ENCODE data around the gene LMNTD2.
"Not testable (repeated sequence)": the region's sequence is repeated elsewhere in the genome, so short reads cannot be mapped to it uniquely, and the experiment has no call there.

The LMNTD2 gene

GRCh38 chr11:532986-533585 is 27.5 kb downstream of the LMNTD2 start:
- no peak for DNase-seq (ENCODE audit: low read depth)

DNA sequence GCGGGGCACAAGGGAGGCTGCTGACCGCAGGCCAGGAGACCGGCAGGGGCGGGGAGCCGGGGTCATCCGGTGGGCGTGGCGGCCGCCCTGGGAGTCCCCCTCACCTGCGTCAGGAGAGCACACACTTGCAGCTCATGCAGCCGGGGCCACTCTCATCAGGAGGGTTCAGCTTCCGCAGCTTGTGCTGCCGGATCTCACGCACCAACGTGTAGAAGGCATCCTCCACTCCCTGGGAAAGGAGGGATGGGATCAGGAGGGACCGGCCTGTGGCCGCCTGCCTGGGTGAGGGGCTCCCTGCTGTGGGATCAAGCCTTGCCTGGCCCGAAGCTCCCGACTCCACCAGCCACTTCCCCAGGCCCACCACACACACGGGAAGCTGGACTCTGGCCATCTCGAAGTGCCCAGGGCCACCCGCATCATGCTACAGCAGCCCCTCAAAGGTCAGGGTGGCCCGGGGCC is 28.0 kb downstream of the LMNTD2 start:
- no peak for DNase-seq (ENCODE audit: low read depth)

- no peak for DNase-seq (ENCODE audit: low read depth)
These were observed 28.5 kb downstream of the LMNTD2 start for GRCh38 chr11:531919-532526.

- DNase-seq (ENCODE audit: low read depth): no peak
These were observed 29.3 kb downstream of the LMNTD2 start for GRCh38 chr11:530960-531831.

GRCh38 chr11:529728-530411 is 30.7 kb downstream of the LMNTD2 start:
- no peak for DNase-seq (ENCODE audit: low read depth)

- no peak for DNase-seq (ENCODE audit: low read depth)
These were observed 31.5 kb downstream of the LMNTD2 start for GRCh38 chr11:528815-529727.

DNA sequence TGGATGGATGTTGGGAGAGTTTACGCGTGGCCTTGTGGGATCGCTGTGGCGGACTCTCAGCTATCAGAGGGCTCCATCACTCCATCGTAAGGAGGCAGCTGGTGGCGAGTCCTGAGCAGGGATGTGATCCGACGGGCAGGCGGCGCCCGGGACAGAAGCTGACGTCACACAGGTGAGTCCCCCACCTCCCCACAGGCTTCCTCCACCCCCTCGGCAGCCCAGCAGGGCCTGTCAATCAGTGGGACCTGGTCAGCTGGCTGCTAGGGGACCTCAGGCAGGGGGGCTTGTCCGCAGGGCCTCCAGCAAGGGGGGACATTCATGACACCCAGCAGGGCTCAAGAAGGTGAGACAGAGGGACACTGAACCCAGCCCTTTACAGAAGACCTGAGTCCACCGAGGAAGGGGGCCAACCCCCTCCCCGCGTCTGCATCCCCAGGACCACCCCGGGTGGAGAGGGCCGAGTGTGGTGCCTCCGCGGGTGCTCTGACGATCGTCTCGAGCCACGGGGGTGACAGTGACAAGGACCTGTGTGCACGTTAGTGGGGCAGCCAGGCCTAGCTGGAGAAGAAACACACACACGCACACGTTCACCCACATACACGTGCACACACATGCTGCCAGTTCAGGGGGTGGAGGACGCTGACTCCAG is 32.2 kb downstream of the LMNTD2 start:
- no peak for DNase-seq (ENCODE audit: low read depth)

DNA sequence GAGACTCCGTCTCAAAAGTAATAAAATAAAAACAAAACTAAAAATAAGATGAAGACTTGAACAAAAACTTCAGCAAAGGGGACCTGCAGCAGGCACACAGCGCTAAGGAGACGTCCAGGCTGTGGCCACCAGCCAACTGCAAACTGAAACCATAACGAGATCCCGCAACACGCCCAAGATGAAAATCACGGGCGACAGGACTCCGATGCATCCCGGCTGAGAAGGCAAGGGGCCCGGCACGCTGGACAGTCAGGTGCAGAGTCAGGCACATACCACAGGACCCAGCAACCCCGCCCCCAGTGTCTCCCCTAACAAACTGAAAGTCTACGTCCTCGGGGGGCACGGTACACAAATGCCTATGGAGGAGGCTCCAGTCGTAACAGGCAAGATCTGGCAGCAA is 34.3 kb downstream of the LMNTD2 start:
- DNase-seq (ENCODE audit: low read depth): no peak

- no peak for DNase-seq (ENCODE audit: low read depth)
These were observed 39.3 kb downstream of the LMNTD2 start for GRCh38 chr11:521177-521688.

- DNase-seq (ENCODE audit: low read depth): no peak
These were observed 39.9 kb downstream of the LMNTD2 start for GRCh38 chr11:520428-521176.

DNA sequence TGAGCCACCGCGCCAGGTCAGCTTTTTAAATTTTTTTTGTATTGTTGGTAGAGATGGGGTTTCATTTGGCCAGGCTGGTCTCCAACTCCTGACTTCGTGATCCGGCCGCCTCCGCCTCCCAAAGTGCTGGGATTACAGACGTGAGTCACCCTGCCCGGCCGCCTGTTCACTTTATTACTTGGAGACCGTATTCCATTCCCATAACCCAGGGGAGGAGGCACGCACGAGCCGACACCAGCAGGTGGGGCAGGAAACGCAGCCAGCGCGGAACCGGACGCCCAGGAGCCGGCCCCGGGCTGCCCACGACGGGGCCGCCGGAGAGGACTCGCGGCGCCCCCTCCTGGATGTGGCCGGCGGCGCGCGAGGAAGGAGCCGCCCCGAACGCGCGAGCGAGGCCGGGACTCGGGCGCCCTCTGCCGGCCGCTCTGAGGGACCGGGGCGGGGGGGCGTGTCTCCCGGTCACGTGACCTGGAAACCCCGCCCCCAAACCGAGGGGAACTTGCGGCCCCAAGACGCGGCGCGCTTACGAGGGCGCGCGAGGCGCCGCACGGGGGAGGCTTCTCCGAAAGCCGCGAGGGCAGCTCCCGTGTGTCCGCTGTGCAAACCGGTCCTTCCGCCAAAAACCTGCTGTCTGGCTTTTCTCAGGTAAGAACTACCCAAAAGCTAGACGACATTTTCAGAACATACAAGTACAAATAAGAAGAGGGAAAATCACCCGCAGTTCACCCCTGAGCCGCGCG is 41.9 kb downstream of the LMNTD2 start:
- DNase-seq (ENCODE audit: low read depth): peak; percentile 87

DNA sequence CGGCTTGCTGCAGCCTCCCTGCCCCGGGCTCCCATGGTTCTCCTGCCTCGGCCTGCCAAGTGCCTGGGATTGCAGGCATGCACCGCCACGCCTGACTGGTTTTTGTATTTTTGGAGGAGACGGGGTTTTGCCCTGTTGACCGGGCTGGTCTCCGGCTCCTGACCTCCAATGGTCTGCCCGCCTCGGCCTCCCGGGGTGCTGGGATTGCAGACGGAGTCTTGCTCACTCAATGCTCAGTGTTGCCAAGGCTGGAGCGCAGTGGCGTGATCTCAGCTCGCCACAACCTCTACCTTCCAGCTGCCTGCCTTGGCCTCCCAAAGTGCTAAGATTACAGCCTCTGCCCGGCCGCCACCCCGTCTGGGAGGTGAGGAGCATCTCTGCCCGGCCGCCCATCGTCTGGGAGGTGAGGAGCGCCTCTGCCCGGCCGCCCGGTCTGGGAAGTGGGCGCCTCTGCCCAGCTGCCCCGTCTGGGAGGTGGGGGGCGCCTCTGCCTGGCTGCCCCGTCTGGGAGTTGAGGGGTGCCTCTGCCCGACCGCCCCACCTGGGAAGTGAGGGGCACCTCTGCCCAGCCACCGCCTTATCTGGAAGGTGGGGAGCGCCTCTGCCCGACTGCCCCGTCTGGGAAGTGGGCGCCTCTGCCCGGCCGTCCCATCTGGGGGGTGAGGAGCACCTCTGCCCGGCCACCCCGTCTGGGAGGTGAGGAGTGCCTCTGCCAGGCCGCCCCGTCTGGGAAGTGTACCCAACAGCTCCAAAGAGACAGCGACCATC is 43.4 kb downstream of the LMNTD2 start:
- DNase-seq (ENCODE audit: low read depth): not testable (repeated sequence)

DNA sequence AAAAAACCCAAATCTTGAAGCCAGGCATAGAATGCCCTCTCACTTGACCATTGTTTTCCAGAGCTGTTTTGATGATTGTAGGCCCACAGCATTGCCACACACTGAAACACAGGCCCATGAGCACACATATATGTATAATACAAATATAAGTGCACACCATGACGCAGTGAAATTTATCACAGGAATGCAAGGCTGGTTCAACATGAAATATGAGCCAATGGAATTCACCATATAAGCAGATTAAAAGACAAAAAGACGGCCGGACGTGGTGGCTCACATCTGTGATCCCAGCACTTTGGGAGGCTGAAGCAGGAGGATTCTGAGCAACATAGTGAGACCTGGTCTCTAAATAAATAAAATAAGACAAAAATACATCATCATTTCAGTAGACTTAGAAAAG is 44.1 kb downstream of the LMNTD2 start:
- DNase-seq (ENCODE audit: low read depth): no peak

GRCh38 chr11:515131-515530 is 45.4 kb downstream of the LMNTD2 start:
- no peak for DNase-seq (ENCODE audit: low read depth)

GRCh38 chr11:514606-515005 is 45.9 kb downstream of the LMNTD2 start:
- DNase-seq (ENCODE audit: low read depth): no peak

GRCh38 chr11:512761-513595 is 47.6 kb downstream of the LMNTD2 start:
- no peak for DNase-seq (ENCODE audit: low read depth)

GRCh38 chr11:508956-509355 is 51.6 kb downstream of the LMNTD2 start:
- DNase-seq (ENCODE audit: low read depth): no peak
